ENCODE data around the gene CXCL12.

Gene CXCL12

DNA sequence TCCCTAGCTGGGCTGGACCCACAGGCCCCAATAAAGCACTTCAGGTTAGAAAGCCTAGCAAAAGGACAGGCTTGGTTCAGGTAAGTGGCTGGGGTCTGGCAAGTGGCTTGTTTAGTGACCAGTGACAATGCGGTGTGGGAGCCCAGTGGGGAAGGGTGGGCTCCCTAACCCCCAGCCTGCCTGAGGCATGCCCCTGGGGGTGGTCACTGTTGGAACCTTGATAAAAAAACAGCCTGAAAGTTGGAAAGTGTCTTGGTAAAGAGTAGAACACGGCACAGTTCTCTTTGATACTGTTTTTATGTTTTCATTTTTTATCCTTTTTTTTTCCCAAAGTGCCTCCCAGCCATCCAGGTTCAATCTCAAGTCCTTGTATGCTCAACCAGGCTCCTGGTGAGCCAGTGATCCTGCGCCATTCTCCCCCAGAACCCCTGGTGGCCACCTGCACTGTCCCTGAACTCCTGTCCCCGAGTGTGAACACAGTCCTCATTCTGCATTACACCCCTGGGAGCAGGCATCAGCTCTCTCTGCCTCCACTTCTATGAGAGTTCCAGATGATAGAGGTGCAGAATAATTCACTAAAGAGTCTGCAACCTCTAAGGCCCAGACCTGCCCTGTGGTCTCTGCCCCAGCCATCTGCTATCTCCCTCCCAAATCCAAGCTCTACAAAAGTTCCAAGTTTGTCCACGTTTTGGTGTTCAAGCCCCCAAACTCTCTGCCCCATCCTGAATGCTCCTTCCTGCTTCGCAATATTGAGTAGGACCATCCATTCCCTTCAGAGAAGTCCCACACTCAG lies 15.0 kb upstream of the CXCL12 start:
- DNase-seq (ENCODE audit: low read depth in 2 of 2), result no peak

- DNase-seq (ENCODE audit: low read depth in 2 of 2), result peak in 1 of 2 experiments; percentile 40
These were observed 14.1 kb upstream of the CXCL12 start for GRCh38 chr10:44398747-44399658.

GRCh38 chr10:44398271-44398670 lies 13.4 kb upstream of the CXCL12 start:
- DNase-seq (ENCODE audit: low read depth in 2 of 2), result no peak

DNA sequence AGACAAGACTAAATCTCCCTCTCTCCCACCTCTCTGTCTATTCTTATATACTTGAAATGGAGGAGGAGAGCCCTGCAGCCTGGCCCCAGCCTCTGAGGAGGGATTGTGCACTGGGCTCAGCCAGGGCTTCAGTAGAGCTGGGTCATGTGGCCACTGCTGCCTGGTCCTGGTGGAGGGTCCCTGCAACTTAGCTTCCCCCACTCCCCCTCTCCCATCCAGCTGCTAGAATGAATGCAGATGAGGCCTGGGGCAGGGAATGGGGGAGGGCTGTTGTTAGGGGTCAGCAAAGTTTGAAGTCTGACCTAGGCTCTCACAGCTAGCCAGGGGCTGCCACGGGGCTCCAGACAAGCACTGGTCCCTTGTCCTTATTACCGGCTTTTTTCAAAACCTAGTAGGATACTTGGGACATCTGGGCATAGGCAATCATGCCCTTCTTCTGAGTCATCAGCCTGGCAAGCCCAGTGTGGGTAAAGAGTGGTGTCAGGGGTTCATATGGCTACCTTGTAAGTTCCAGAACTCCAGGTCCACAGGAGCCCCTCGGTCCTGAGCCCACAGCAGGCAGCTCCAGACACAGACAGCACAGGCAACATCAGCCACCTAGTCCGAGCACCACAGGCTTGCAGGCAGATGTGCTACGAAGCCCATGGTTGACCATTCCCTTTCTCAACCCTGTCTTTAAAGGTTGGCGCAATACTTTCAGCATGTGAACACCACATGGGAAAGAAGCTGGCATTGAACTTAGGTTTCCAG lies 12.8 kb upstream of the CXCL12 start:
- DNase-seq (ENCODE audit: low read depth in 2 of 2), result no peak

DNA sequence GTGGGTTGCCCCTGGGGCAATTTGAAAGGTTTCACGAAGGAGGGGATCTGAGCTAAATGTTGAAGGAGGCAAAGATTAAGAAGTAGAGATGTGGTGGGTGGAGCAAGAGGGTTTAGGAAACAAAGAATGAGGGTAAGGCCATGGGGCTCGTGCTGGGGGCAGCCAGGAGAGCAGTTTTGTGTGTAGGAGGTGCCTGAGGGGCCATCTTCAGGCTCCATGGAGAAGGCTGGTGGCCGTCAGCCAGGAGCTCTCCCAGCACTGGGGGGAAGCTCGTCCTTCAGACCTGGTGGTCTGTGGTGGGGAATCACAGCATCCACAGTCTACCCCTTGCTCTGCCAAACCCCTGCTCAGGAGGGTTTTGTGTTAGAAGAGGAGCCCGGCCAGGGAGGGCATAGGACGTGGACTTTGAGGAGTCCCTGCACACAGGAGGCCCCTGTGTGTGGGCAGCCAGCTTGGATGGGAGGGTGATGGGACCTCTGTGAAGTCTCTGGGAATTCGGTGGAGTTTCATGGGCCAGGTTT lies 11.8 kb upstream of the CXCL12 start:
- no peak for DNase-seq (ENCODE audit: low read depth in 2 of 2)

DNA sequence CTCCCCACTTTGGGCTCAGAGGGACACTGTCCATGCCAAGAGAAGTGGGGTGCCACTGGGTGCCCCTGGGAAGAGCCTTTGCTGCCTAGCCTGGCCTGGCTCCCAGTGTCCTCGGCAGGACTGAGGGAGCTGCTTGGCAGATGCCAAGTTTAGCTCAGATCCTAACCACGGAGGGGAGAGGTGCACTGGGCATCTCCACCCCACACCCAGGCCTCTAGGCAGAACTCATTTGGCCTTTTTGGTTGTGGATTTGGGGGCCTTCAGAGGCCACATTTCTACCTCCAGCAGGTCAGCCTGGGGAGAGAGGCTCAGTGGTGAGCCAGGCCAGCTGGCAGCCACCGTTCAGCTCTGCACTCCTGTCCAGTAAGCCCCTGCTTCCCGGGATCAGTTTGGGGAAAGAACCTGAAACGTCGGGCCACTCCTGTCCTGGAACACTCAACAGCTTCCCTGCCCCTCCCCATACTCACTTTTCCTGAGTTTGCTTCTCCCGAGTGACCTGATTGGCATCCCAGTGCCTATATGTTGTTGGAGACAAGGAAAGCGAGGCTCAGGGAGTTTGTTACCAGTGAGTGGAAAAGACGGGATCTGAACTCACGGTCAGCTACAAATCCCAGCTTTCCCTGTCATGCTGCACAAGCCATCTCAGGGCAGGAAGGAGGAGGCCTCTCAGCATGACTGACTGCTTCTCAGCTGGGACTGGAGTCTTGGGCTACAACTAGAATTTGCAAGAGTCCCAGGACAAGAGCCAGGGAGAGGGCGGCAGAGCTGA lies 11.2 kb upstream of the CXCL12 start:
- DNase-seq (ENCODE audit: low read depth in 2 of 2), result no peak

DNA sequence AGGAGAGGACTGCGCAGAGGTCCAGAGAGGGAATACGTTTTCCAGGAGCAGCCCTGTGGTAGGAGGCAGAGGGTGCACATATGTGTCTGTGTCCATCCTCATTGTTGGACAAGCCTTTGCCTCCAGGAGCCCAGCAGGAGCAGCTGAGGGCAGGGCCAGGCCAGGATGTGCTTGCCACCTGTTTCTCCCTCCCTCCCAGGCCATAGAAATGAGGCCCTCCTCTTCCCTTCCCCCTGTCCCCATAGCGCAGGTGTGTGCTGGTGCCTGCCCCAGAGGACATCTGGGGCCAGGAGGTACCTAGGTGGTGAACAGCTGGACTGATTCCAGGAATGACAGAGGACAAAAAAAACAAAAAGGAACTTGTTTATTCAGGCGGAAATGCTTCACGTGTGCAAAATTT lies 10.5 kb upstream of the CXCL12 start:
- DNase-seq (ENCODE audit: low read depth in 2 of 2), result no peak

DNA sequence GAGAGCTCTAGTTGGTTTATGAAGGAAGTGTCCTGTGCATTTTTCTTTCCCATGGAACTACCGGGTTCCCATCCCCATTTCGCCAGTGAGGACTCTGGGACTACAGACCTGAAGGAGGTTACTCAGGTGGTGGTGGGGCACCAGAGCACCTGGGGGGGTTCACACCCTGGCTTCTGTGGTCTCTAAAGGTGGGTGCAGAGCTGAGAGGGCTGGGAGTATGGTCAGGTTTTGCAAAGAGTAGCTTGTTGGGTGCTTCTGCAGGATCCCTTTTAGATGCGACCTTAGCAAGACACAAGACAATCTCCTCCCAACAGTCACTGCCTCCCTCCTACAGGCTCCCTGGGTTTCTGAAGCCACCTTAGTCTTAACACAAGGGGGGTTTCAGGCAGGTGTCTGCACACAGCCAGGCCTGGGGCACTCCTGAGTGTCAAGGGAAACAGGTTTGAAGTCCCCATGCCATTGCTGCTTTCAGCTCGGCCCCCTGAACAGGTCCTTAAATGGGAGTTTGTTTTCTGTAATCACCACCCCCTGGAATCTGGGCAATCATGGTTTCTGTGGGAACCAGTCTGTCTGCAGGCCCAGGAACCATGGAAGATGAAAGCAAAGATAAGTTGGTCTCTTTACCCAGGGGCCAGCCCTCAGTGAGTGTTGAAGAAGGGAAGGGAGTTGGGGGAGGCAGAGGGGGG lies 9.9 kb upstream of the CXCL12 start:
- DNase-seq (ENCODE audit: low read depth in 2 of 2), result no peak

- no peak for DNase-seq (ENCODE audit: low read depth in 2 of 2)
These were observed 9.1 kb upstream of the CXCL12 start for GRCh38 chr10:44393834-44394547.

- DNase-seq (ENCODE audit: low read depth in 2 of 2), result no peak
These were observed 8.2 kb upstream of the CXCL12 start for GRCh38 chr10:44393051-44393630.

GRCh38 chr10:44392420-44392819 lies 7.5 kb upstream of the CXCL12 start:
- no peak for DNase-seq (ENCODE audit: low read depth in 2 of 2)

DNA sequence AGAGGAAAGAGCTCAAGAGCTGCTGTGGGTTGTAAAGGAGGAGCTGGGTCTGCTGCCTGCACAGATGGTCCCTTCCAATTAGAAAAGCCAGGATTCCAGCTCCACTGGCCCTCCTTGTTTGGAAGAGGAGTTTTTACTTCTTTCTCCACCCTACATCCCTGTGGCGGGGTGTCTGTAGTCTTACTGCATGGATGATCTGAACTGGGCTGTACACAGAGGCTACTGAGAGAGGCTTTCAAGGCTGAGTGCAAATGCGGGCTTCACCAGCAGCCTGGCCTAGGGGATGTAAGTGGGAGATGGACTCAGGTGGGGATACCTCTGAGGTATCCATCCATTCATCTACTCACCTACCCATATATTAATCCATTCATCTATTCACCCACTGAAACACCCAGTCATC lies 7.1 kb upstream of the CXCL12 start:
- no peak for DNase-seq (ENCODE audit: low read depth in 2 of 2)

- no peak for DNase-seq (ENCODE audit: low read depth in 2 of 2)
These were observed 5.7 kb upstream of the CXCL12 start for GRCh38 chr10:44390585-44391072.

- no peak for DNase-seq (ENCODE audit: low read depth in 2 of 2)
These were observed 4.7 kb upstream of the CXCL12 start for GRCh38 chr10:44389556-44389955.

DNA sequence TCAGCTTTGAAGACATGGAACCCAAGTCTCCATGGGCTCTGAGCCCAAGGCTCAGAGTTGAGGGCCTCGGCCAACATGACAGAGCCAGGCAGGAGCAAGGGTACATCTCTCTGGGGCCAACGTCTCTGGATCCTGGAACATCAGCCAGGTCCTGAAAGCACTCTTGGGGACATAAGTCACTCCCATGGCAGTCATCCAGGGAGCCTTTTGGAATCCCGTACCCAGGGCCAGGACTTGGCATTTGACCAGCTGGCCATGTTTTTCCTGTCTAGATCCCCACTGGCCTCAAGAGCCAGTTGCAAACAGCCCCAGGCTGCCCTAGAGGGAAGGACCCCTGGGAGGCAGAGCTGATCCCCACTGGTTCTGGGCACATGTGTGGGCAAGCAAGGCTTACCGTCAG lies 4.3 kb upstream of the CXCL12 start:
- no peak for DNase-seq (ENCODE audit: low read depth in 2 of 2)

GRCh38 chr10:44388641-44389040 lies 3.7 kb upstream of the CXCL12 start:
- DNase-seq (ENCODE audit: low read depth in 2 of 2), result no peak

DNA sequence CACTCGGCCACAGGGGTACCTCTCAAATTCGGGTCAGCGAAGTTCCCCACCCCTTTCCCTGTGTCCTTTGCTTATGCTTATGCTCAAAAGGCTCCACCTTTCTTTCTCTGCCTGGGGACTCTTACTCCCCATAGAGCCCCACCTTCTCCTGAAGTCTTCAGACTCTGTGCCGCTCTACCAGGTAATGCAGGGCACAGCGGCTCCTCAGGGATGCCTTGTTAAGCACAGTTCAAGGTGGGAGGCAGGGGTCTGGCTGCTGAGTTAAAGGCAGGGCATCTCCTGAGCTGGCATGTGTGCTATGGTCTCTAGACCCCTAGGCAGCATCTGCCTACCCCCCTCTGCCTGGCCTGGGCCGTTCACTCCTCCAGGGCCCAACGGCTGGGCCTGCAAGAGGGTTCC lies 3.0 kb upstream of the CXCL12 start:
- no peak for DNase-seq (ENCODE audit: low read depth in 2 of 2)

DNA sequence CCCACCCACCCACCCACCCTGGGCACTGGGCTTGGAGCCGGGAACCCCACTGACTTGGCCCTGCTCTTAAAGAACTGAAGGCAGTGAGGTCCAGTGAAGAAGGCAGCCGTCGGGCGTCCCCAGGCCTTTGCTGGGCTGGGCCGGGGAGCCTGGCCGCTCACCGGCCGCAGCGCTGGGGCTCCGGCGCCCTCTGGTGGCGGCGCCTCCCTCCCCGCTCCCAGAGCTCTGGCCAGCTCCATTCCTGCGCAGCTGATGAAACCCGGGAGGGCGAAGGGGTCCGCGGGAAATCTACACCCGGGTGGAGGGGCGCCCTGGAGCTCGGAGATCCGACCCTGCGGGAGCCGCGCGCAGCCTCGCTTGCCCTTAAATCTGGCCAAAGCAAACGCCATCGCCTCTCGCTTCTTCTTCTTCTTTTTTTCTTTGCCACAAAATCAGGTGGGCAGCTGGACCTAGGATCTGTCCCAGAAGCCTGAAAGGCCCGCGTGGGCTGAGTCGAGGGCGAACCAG lies 1.7 kb upstream of the CXCL12 start:
- DNase-seq (ENCODE audit: low read depth in 2 of 2), result peak in 1 of 2 experiments; percentile 28
